ENCODE results near the gene IGF2R.

GRCh38 chr6:160005861-160006540, 37.1 kb downstream of the IGF2R start:
- TF ChIP-seq CTCF (IDR thresholded peaks at IDR 0.05) (no peak), POLR2A (IDR thresholded peaks at IDR 0.05) (no peak)

All from lower leg skin (tissue), 3 donors.